ENCODE measurements around the gene TSKS.
"Not testable (repeated sequence)": the region's sequence is repeated elsewhere in the genome, so short reads cannot be mapped to it uniquely, and the experiment has no call there.

The TSKS gene

GRCh38 chr19:49766007-49766929 lies 3.2 kb upstream of the TSKS start:
- peak; percentile 97 to 99 for DNase-seq (ENCODE audit: low read depth in 2 of 2)

- no peak for DNase-seq (ENCODE audit: low read depth in 2 of 2)
Observed at GRCh38 chr19:49764341-49764740, 1.2 kb upstream of the TSKS start.

- no peak for DNase-seq (ENCODE audit: low read depth in 2 of 2)
Observed at GRCh38 chr19:49761625-49762311, 1.3 kb downstream of the TSKS start.

GRCh38 chr19:49761249-49761624 lies 1.9 kb downstream of the TSKS start:
- DNase-seq (ENCODE audit: low read depth in 2 of 2): no peak

- no peak for DNase-seq (ENCODE audit: low read depth in 2 of 2)
Observed at GRCh38 chr19:49758292-49758691, 4.8 kb downstream of the TSKS start.

GRCh38 chr19:49755956-49756355 lies 7.2 kb downstream of the TSKS start:
- no peak for DNase-seq (ENCODE audit: low read depth in 2 of 2)

- DNase-seq (ENCODE audit: low read depth in 2 of 2): no peak
Observed at GRCh38 chr19:49752701-49753100, 10.4 kb downstream of the TSKS start.

GRCh38 chr19:49749771-49750170 lies 13.3 kb downstream of the TSKS start:
- no peak for DNase-seq (ENCODE audit: low read depth in 2 of 2)

- DNase-seq (ENCODE audit: low read depth in 2 of 2): no peak
Observed at GRCh38 chr19:49749055-49749716, 13.9 kb downstream of the TSKS start.

GRCh38 chr19:49746206-49746958 lies 16.7 kb downstream of the TSKS start:
- DNase-seq (ENCODE audit: low read depth in 2 of 2): peak in 1 of 2 donors; percentile 5

- no peak for DNase-seq (ENCODE audit: low read depth in 2 of 2)
Observed at GRCh38 chr19:49744946-49745381, 18.1 kb downstream of the TSKS start.

- DNase-seq (ENCODE audit: low read depth in 2 of 2): no peak
Observed at GRCh38 chr19:49741210-49741844, 21.8 kb downstream of the TSKS start.

- no peak for DNase-seq (ENCODE audit: low read depth in 2 of 2)
Observed at GRCh38 chr19:49739933-49740332, 23.2 kb downstream of the TSKS start.

- no peak for DNase-seq (ENCODE audit: low read depth in 2 of 2)
Observed at GRCh38 chr19:49739098-49739497, 24.0 kb downstream of the TSKS start.

- DNase-seq (ENCODE audit: low read depth in 2 of 2): no peak
Observed at GRCh38 chr19:49738268-49738667, 24.8 kb downstream of the TSKS start.

- no peak for DNase-seq (ENCODE audit: low read depth in 2 of 2)
Observed at GRCh38 chr19:49730166-49730565, 32.9 kb downstream of the TSKS start.

- no peak for DNase-seq (ENCODE audit: low read depth in 2 of 2)
Observed at GRCh38 chr19:49727217-49728030, 35.7 kb downstream of the TSKS start.

GRCh38 chr19:49719420-49719819 lies 43.7 kb downstream of the TSKS start:
- DNase-seq (ENCODE audit: low read depth in 2 of 2): not testable (repeated sequence)

- no peak for DNase-seq (ENCODE audit: low read depth in 2 of 2)
Observed at GRCh38 chr19:49718991-49719390, 44.1 kb downstream of the TSKS start.

- DNase-seq (ENCODE audit: low read depth in 2 of 2): no peak
Observed at GRCh38 chr19:49718511-49718910, 44.6 kb downstream of the TSKS start.
